Caco-2 (cell line): Measurements from ENCODE around the gene GPRC6A. TPM values are rescaled to one million over a fixed set of nuclear protein-coding genes. Genes with fewer than 3 reads are reported as not detected.

Source experiments
- BruUV-seq: library from RNA; stranded (reverse); fragments of 400-500 nt; replicated peaks from 2 replicates; lab custom pipeline; 2021; lab: Mats Ljungman, UMichigan
- CTCF ChIA-PET: fragments of 300-600 bp; sonication (Branson Sonifier 250); formaldehyde crosslinking; loops from one replicate; lab custom pipeline; 2022; ENCODE audit warnings: antibody characterized with exemption; lab: Charles Lee
- POLR2A ChIA-PET: fragments of 300-600 bp; sonication (Branson Sonifier 250); formaldehyde crosslinking; loops from one replicate; lab custom pipeline; 2022; ENCODE audit warnings: antibody characterized with exemption; lab: Charles Lee
- DNase-seq, 2 experiments: peaks; one replicate each; pipeline versions ENCODE4 v3.0.0 to v3.0.0-alpha.2; 2020 to 2022
- H3K27me3 ChIP-seq: replicated peaks from 2 replicates; pipeline ENCODE4 v1.6.0; 2011; ENCODE audit warnings: low read length; ENCODE audit not compliant: control insufficient read depth, insufficient read depth
- H3K36me3 ChIP-seq: 2 replicates; pipeline ENCODE4 v1.5.1; 2011; ENCODE audit warnings: low read length; ENCODE audit not compliant: control insufficient read depth, insufficient read depth
- H3K4me1 ChIP-seq: fragments of 250-450 bp; sonication (Bioruptor Pico); 2 replicates; pipeline ENCODE4 v1.5.1; 2020; ENCODE audit warnings: mild to moderate bottlenecking
- H3K4me3 ChIP-seq: 2 replicates; pipeline ENCODE4 v1.5.1; 2011; ENCODE audit warnings: low read depth, mild to moderate bottlenecking, control low read depth, low read length
- H3K9me3 ChIP-seq: fragments of 250-450 bp; sonication (Bioruptor Pico); 2 replicates; pipeline ENCODE4 v1.5.1; 2020; ENCODE audit warnings: mild to moderate bottlenecking, moderate library complexity
- H3K27ac Mint-ChIP-seq: one replicate; pipeline ENCODE4 v1.8.0; 2022; ENCODE audit warnings: mixed read lengths; ENCODE audit not compliant: unreplicated experiment
- H3K27me3 Mint-ChIP-seq: one replicate; pipeline ENCODE4 v1.8.0; 2022; ENCODE audit warnings: mixed read lengths; ENCODE audit not compliant: insufficient read depth, unreplicated experiment
- H3K36me3 Mint-ChIP-seq: one replicate; pipeline ENCODE4 v1.8.0; 2022; ENCODE audit warnings: mild to moderate bottlenecking, mixed read lengths; ENCODE audit not compliant: insufficient read depth, unreplicated experiment
- H3K4me1 Mint-ChIP-seq: one replicate; pipeline ENCODE4 v1.8.0; 2022; ENCODE audit warnings: low read depth, mixed read lengths; ENCODE audit not compliant: unreplicated experiment
- H3K4me3 Mint-ChIP-seq: one replicate; pipeline ENCODE4 v1.8.0; 2022; ENCODE audit warnings: mild to moderate bottlenecking, moderate library complexity, mixed read lengths; ENCODE audit not compliant: unreplicated experiment
- H3K9me3 Mint-ChIP-seq: one replicate; pipeline ENCODE4 v1.8.0; 2022; ENCODE audit warnings: mixed read lengths; ENCODE audit not compliant: unreplicated experiment
- intact Hi-C: fragments of 100-400 bp; cut with micrococcal nuclease; formaldehyde crosslinking; loops from one replicate; pipeline ENCODE4 v1.10.0; 2022; ENCODE audit not compliant: unreplicated experiment
- total RNA-seq: library from RNA; stranded (reverse); gene quantifications from 2 replicates; pipeline ENCODE4 v1.2.3, GENCODE V29; 2022
- TF ChIP-seq, protein P1 (sequence below), 2 experiments: fragments of 200-600 bp in 1 of 2; IDR thresholded peaks; 1 replicate in 1 of 2; 2 replicates in 1 of 2; pipeline versions ENCODE4 v1.5.1 to v1.8.0; 2011 to 2022; ENCODE audit warnings: antibody characterized with exemption in 1 of 2, control low read depth in 1 of 2, inconsistent platforms in 1 of 2, low read depth in 1 of 2, low read length in 1 of 2, mild to moderate bottlenecking in 1 of 2, moderate library complexity in 1 of 2; ENCODE audit not compliant: insufficient read depth in 1 of 2, severe bottlenecking in 1 of 2, unreplicated experiment in 1 of 2

GPRC6A gene
- total RNA-seq, 1 experiment from 2014 or later: 0.41 TPM

- no peaks in the 10 kb centered on the region for H3K36me3 ChIP-seq
- no peak overlapping the region for H3K4me3 Mint-ChIP-seq
- BruUV-seq: no TSS peak
- no peaks in the 10 kb centered on the region for H3K9me3 Mint-ChIP-seq
- H3K4me3 ChIP-seq: no peak overlapping the region
- CTCF ChIA-PET: no interaction called here
- H3K4me1 Mint-ChIP-seq: peaks cover 7% of the 10 kb centered on the region
- no peaks in the 10 kb centered on the region for H3K36me3 Mint-ChIP-seq
- H3K27me3 ChIP-seq: no peaks in the 10 kb centered on the region
- DNase-seq: no peak
- H3K27me3 Mint-ChIP-seq: no peaks in the 10 kb centered on the region
- no peaks in the 10 kb centered on the region for H3K9me3 ChIP-seq
- no peak overlapping the region for H3K27ac Mint-ChIP-seq
- H3K4me1 ChIP-seq: no peaks in the 10 kb centered on the region
- intact Hi-C loops: no loop called here
- POLR2A ChIA-PET: no interaction called here
- TF ChIP-seq, protein P1, sequence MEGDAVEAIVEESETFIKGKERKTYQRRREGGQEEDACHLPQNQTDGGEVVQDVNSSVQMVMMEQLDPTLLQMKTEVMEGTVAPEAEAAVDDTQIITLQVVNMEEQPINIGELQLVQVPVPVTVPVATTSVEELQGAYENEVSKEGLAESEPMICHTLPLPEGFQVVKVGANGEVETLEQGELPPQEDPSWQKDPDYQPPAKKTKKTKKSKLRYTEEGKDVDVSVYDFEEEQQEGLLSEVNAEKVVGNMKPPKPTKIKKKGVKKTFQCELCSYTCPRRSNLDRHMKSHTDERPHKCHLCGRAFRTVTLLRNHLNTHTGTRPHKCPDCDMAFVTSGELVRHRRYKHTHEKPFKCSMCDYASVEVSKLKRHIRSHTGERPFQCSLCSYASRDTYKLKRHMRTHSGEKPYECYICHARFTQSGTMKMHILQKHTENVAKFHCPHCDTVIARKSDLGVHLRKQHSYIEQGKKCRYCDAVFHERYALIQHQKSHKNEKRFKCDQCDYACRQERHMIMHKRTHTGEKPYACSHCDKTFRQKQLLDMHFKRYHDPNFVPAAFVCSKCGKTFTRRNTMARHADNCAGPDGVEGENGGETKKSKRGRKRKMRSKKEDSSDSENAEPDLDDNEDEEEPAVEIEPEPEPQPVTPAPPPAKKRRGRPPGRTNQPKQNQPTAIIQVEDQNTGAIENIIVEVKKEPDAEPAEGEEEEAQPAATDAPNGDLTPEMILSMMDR (IDR thresholded peaks at IDR 0.05; ENCODE audit: insufficient read depth in 1 of 2, low read depth in 1 of 2, low read length in 1 of 2, severe bottlenecking in 1 of 2, unreplicated experiment in 1 of 2): no peak
These were observed 61.2 kb downstream of the GPRC6A start for GRCh38 chr6:116767715-116768114.

- TF ChIP-seq, protein P1 (IDR thresholded peaks at IDR 0.05; ENCODE audit: insufficient read depth in 1 of 2, low read depth in 1 of 2, low read length in 1 of 2, severe bottlenecking in 1 of 2, unreplicated experiment in 1 of 2): no peak
- no TSS peak for BruUV-seq
- no peaks in the 10 kb centered on the region for H3K9me3 Mint-ChIP-seq
- ChIA-PET POLR2A (interaction anchor here (0.6 kb wide), 1 partner anchor 622 kb away, joined by 3 read pairs; no protein-coding TSS in a partner anchor), CTCF (no interaction called here)
- H3K4me1 ChIP-seq: no peaks in the 10 kb centered on the region
- H3K9me3 ChIP-seq: no peaks in the 10 kb centered on the region
- H3K4me3 ChIP-seq: no peak overlapping the region
- no peak for DNase-seq
- intact Hi-C loops: no loop called here
- peaks cover 7% of the 10 kb centered on the region for H3K4me1 Mint-ChIP-seq
- H3K27me3 Mint-ChIP-seq: no peaks in the 10 kb centered on the region
- no peaks in the 10 kb centered on the region for H3K27me3 ChIP-seq
- H3K4me3 Mint-ChIP-seq: no peak overlapping the region
- H3K36me3 ChIP-seq: no peaks in the 10 kb centered on the region
- H3K36me3 Mint-ChIP-seq: no peaks in the 10 kb centered on the region
- no peak overlapping the region for H3K27ac Mint-ChIP-seq
These were observed 62.2 kb downstream of the GPRC6A start for GRCh38 chr6:116766506-116767176.

DNA sequence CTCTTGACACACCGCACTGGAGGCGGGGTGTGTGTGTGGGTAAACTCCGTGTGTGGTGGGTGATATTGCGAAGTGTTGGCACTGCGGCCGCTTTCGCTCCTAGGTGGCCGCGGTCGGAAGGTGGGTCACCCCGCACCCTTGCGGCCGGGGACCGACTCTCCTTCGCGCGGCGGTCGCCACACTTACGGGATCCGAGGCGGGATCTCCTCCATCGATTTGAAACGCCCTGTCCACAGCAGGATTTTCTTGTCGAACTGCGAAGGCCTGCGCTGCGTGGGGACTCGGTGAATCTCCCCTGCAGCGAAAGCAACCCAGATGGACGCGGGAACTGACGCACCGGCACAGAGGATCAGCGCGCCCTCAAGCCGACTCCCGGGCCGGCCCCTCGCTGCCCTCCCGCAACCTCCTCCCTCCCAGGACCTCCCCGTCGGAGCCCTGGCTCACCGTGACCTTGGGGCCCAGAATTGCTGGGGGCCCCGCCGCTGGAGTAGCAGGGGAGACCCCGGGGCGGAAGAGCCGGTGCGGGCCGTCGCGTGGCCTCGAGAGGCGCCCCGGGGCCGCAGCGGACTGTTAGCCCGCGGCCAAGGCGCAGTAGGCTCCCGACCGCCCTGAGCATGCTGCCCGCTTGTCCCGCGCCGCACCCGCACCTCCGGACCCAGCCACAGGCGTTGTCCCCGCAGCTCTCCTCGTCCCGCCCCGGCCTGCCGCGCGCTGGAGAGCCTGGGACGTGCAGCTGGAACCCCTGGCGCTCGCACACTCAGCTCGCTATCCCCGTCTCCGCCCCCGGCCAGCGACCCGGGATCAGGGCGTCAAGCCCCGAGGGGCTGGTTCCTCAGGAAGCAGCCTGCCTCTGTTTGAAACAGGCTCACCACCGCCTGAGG lies 63.7 kb downstream of the GPRC6A start, which contains the start of gene FAM162B:
Gene FAM162B (minus strand): TSS at position 759 of the 881 bp plus-strand sequence. CDS start 143 bp downstream, at position 616.
- Histone ChIP-seq H3K4me3 (no peak within 1 kb of the TSS), H3K4me1 (no peaks in the 10 kb centered on the region), H3K36me3 (no peaks in the 10 kb centered on the region), H3K9me3 (no peaks in the 10 kb centered on the region), H3K27me3 (no peaks in the 10 kb centered on the region)
- no peak for DNase-seq
- TF ChIP-seq, protein P1 (IDR thresholded peaks at IDR 0.05; ENCODE audit: insufficient read depth in 1 of 2, low read depth in 1 of 2, low read length in 1 of 2, severe bottlenecking in 1 of 2, unreplicated experiment in 1 of 2): no peak
- ChIA-PET CTCF (no interaction called here), POLR2A (no interaction called here)
- H3K27me3 Mint-ChIP-seq: no peaks in the 10 kb centered on the region
- no peaks in the 10 kb centered on the region for H3K9me3 Mint-ChIP-seq
- H3K4me3 Mint-ChIP-seq: no peak within 1 kb of the TSS
- no peak within 1 kb of the TSS for H3K27ac Mint-ChIP-seq
- intact Hi-C loops: no loop called here
- H3K4me1 Mint-ChIP-seq: peaks cover 7% of the 10 kb centered on the region
- BruUV-seq: no TSS peak
- H3K36me3 Mint-ChIP-seq: no peaks in the 10 kb centered on the region
